IPS-18c (cell line): ENCODE measurements around the gene MIB2.
"Not testable (repeated sequence)": the region's sequence is repeated elsewhere in the genome, so short reads cannot be mapped to it uniquely, and the experiment has no call there.

Experiments used
- H3K4me3 ChIP-seq: 2 replicates; pipeline ENCODE4 v1.7.0; 2013; ENCODE audit warnings: low read depth, mild to moderate bottlenecking, low read length, moderate library complexity; ENCODE audit not compliant: insufficient read depth
- H3K9me3 ChIP-seq: one replicate; pipeline ENCODE4 v1.6.1; 2013; ENCODE audit warnings: mild to moderate bottlenecking, low read length, moderate library complexity; ENCODE audit not compliant: control insufficient read depth, insufficient read depth

The MIB2 gene

GRCh38 chr1:1615256-1616044, at the start of gene MIB2:
Gene MIB2 (plus strand): TSS chr1:1615500. CDS start chr1:1623453, 7,953 bp downstream.
- no peaks in the 10 kb centered on the region for H3K9me3 ChIP-seq
- peak within 1 kb of the TSS; percentile 99 for H3K4me3 ChIP-seq

GRCh38 chr1:1567152-1567875, 48.0 kb upstream of the MIB2 start:
- Histone ChIP-seq H3K9me3 (no peaks in the 10 kb centered on the region), H3K4me3 (no peak overlapping the region)

GRCh38 chr1:1567891-1568291, 47.4 kb upstream of the MIB2 start:
- Histone ChIP-seq H3K9me3 (no peaks in the 10 kb centered on the region), H3K4me3 (no peak overlapping the region)

GRCh38 chr1:1569341-1569740, 46.0 kb upstream of the MIB2 start:
- no peaks in the 10 kb centered on the region for H3K9me3 ChIP-seq
- H3K4me3 ChIP-seq: no peak overlapping the region

- no peaks in the 10 kb centered on the region for H3K9me3 ChIP-seq
- H3K4me3 ChIP-seq: peak overlapping the region; percentile 71
Observed at GRCh38 chr1:1573843-1574720, 41.2 kb upstream of the MIB2 start.

GRCh38 chr1:1574721-1575537, 40.4 kb upstream of the MIB2 start, which contains the start of gene SSU72:
Gene SSU72 (minus strand): TSS chr1:1574863. CDS start chr1:1574557, 306 bp downstream.
- no peaks in the 10 kb centered on the region for H3K9me3 ChIP-seq
- peak within 1 kb of the TSS; percentile 71 for H3K4me3 ChIP-seq

GRCh38 chr1:1577367-1578011, 37.8 kb upstream of the MIB2 start:
- H3K4me3 ChIP-seq: no peak overlapping the region
- H3K9me3 ChIP-seq: no peaks in the 10 kb centered on the region

GRCh38 chr1:1578371-1578940, 36.8 kb upstream of the MIB2 start:
- H3K9me3 ChIP-seq: no peaks in the 10 kb centered on the region
- no peak overlapping the region for H3K4me3 ChIP-seq

- Histone ChIP-seq H3K9me3 (no peaks in the 10 kb centered on the region), H3K4me3 (no peak overlapping the region)
Observed at GRCh38 chr1:1582585-1583346, 32.5 kb upstream of the MIB2 start.

GRCh38 chr1:1583347-1584010, 31.8 kb upstream of the MIB2 start:
- no peaks in the 10 kb centered on the region for H3K9me3 ChIP-seq
- H3K4me3 ChIP-seq: no peak overlapping the region

GRCh38 chr1:1591452-1591851, 23.8 kb upstream of the MIB2 start:
- no peaks in the 10 kb centered on the region for H3K9me3 ChIP-seq

GRCh38 chr1:1593834-1594601, 21.3 kb upstream of the MIB2 start:
- no peaks in the 10 kb centered on the region for H3K9me3 ChIP-seq
- no peak overlapping the region for H3K4me3 ChIP-seq

More at GRCh38 chr1:1591452-1591851, 23.8 kb upstream of the MIB2 start:
- H3K4me3 ChIP-seq: no peak overlapping the region

- Histone ChIP-seq H3K4me3 (no peak overlapping the region; the same call in 1 of the 2 replicates), H3K9me3 (no peaks in the 10 kb centered on the region)
Observed at GRCh38 chr1:1594602-1595260, 20.6 kb upstream of the MIB2 start.

- H3K9me3 ChIP-seq, H3K4me3 ChIP-seq: not testable (repeated sequence)
Observed at GRCh38 chr1:1595341-1595740, 20.0 kb upstream of the MIB2 start.
